ENCODE data around the gene ATL3. TPM values are rescaled to one million over a fixed set of nuclear protein-coding genes. Genes with fewer than 3 reads are reported as not detected.

ATL3 gene, protein sequence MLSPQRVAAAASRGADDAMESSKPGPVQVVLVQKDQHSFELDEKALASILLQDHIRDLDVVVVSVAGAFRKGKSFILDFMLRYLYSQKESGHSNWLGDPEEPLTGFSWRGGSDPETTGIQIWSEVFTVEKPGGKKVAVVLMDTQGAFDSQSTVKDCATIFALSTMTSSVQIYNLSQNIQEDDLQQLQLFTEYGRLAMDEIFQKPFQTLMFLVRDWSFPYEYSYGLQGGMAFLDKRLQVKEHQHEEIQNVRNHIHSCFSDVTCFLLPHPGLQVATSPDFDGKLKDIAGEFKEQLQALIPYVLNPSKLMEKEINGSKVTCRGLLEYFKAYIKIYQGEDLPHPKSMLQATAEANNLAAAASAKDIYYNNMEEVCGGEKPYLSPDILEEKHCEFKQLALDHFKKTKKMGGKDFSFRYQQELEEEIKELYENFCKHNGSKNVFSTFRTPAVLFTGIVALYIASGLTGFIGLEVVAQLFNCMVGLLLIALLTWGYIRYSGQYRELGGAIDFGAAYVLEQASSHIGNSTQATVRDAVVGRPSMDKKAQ
- total RNA-seq, result 24.3 and 42.7 TPM in 2 replicates

DNA sequence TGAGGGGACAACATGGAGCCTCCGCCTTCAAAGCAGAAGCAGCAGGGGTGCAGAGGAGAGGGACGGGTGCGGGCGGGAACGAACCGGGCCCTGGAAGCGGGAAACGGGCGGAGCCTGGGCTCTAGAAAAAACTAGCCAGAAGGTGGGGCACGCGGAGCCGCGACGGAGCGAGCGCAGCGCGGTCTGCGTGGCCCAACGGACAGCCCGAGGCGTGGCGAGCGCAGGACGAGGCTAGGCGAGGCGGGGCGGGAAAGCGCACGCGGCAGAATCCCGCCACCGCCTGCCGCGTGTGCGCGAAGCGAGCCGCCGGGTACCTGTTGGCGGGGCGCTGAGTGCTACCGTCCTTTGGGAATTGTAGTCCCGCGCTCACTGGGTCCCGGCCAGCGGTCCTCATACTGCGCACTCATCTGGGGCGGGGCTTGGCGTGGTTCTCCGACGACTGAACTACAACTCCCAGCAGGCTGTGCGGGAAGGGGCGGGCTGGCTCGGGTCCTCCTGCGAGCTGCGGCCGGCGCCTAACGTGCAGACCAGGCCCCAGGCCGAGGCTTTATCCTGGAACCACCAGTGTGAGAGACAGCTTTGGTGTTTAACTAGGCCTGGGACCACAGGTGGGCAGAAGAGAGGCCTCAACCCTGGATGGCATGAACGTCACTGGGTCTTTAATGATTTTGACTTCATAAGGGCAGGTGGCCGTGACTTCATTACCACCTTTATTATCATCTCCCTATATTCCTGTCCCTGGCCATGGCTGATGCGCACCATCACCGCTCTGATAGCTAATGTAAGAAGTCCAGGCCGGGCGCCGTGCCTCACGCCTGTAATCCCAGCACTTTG lies at the start of gene ATL3:
TSS of gene ATL3 (minus strand) at position 55 of the 834 bp plus-strand sequence. CDS start at position 14, 41 bp downstream.

DNA sequence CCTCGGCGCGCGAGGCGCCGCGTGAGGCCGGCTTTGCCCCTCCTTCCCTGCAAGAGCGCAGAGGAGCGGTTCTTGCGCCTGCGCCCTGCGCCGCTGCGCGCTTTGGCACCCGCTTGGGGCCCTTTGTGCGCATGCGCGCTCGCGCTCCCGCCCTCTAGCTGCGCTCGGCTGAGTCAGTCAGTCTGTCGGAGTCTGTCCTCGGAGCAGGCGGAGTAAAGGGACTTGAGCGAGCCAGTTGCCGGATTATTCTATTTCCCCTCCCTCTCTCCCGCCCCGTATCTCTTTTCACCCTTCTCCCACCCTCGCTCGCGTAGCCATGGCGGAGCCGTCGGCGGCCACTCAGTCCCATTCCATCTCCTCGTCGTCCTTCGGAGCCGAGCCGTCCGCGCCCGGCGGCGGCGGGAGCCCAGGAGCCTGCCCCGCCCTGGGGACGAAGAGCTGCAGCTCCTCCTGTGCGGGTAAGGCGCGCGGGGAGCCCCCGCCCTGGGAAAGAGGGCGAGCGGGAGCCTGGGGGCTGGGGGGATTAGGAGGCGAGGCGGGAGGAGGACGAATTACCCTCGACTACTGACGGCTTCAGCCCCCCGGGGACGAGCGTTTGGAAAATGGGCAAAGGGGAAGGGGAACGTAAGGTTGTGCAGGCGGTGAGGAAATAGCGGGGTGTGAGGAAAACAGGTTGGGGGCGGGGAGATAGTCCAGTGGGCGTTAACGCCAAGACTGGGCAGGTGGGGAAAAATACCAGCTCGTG lies 10.3 kb upstream of the ATL3 start, which contains the start of gene RTN3:
TSS of gene RTN3 (plus strand) at position 180 of the 745 bp plus-strand sequence. CDS start at position 317, 137 bp downstream.

DNA sequence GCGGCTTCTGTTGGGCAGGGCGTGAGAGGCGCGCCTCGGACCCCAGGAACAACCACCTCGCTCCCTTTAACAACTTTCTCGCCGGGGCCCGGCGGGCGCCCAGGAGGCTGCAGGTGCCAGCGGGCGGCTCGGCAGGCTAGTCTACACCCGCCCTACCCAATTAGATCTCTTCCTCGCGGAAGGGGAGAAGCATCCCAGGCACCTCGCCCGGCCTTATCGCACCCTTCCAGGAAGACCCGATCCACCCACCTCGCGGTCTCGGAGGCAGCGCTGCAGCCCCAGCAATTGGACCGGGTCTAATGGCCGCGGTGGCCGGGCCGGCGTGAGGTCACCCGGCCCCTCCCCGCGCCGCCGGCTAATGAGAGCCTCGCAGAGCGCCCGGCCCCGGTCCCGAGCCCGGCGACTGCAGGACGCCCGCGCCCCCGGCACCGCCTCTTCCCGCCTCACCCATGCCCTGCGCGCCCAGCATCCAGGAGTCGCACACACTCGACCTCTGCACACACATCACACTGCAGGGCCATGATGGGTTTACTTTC lies 57.0 kb downstream of the ATL3 start, which contains the start of gene PLAAT3:
TSS of gene PLAAT3 (minus strand) at position 298 of the 536 bp plus-strand sequence. CDS start 419 bp downstream, outside the sequence.

Other genes starting within 250 kb of the ATL3 start
- gene PLAAT5, start 180.2 kb downstream of the ATL3 start, total RNA-seq, result not detected in 2 replicates
- gene LGALS12, start 165.3 kb downstream of the ATL3 start, total RNA-seq, result not detected in 2 replicates
- gene PLAAT4, start 134.6 kb downstream of the ATL3 start, total RNA-seq, result 1.1 and 2.9 TPM in 2 replicates
- 0.42 TPM in 1 of 2 replicates, not detected in the other for gene PLAAT2, start 108.0 kb downstream of the ATL3 start, total RNA-seq
- gene PLAAT3, start 56.9 kb downstream of the ATL3 start, total RNA-seq, result 0.56 TPM in 1 of 2 replicates, not detected in the other
- gene RTN3, start 10.1 kb upstream of the ATL3 start, total RNA-seq, result 61.7 and 71.7 TPM in 2 replicates
- 7.3 and 7.6 TPM in 2 replicates for gene ZFTA, start 97.4 kb upstream of the ATL3 start, total RNA-seq
- gene SPINDOC, start 142.1 kb upstream of the ATL3 start, total RNA-seq, result 16.1 and 18.9 TPM in 2 replicates
- gene MARK2, start 167.7 kb upstream of the ATL3 start, total RNA-seq, result 50.6 and 53.7 TPM in 2 replicates
- 2.0 and 2.3 TPM in 2 replicates for gene RCOR2, start 245.8 kb upstream of the ATL3 start, total RNA-seq

All from airway epithelial cell (primary cell).